OCI-LY1 (cell line): ENCODE measurements around the gene HEATR1.

ENCODE experiments used
- H2AFZ ChIP-seq: fragments of 200-600 bp; sonication (generic), shearing (Covaris generic); 2 replicates; pipeline ENCODE4 v1.6.0; 2014; ENCODE audit warnings: antibody characterized with exemption, mild to moderate bottlenecking, low read length
- H3F3A ChIP-seq: fragments of 200-600 bp; sonication (generic), shearing (Covaris generic); 2 replicates; pipeline ENCODE4 v1.6.0; 2014; ENCODE audit warnings: mild to moderate bottlenecking, antibody characterized with exemption, low read length, moderate library complexity; ENCODE audit not compliant: insufficient read depth
- H3K27ac ChIP-seq: fragments of 200-600 bp; sonication (generic); 2 replicates; pipeline ENCODE4 v1.5.1; 2014; ENCODE audit warnings: low read length, mixed run types, mild to moderate bottlenecking, low read depth; ENCODE audit not compliant: poor library complexity, severe bottlenecking
- H3K27me3 ChIP-seq: fragments of 200-600 bp; sonication (generic); 2 replicates; pipeline ENCODE4 v1.6.0; 2014; ENCODE audit warnings: antibody characterized with exemption, mild to moderate bottlenecking, low read length, moderate library complexity; ENCODE audit not compliant: insufficient read depth
- H3K36me3 ChIP-seq: fragments of 200-600 bp; sonication (generic); 2 replicates; pipeline ENCODE4 v1.6.1; 2014; ENCODE audit warnings: mild to moderate bottlenecking, antibody characterized with exemption, low read length, moderate library complexity, mixed read lengths; ENCODE audit not compliant: insufficient read depth
- H3K4me1 ChIP-seq: fragments of 200-600 bp; sonication (generic); 2 replicates; pipeline ENCODE4 v1.5.1; 2014; ENCODE audit warnings: mild to moderate bottlenecking, low read length, moderate library complexity; ENCODE audit not compliant: insufficient read depth, severe bottlenecking
- H3K4me2 ChIP-seq: fragments of 200-600 bp; sonication (generic), shearing (Covaris generic); 2 replicates; pipeline ENCODE4 v1.6.1; 2014; ENCODE audit warnings: low read length
- H3K4me3 ChIP-seq: fragments of 200-600 bp; sonication (generic); 2 replicates; pipeline ENCODE4 v1.5.1; 2014; ENCODE audit warnings: low read length, low read depth, mild to moderate bottlenecking, mixed read lengths; ENCODE audit not compliant: poor library complexity, severe bottlenecking
- H3K79me2 ChIP-seq: fragments of 200-600 bp; shearing (Covaris generic); 2 replicates; pipeline ENCODE4 v1.6.1; 2016; ENCODE audit warnings: mixed run types, low read length, mixed read lengths; ENCODE audit not compliant: insufficient read depth
- H3K9ac ChIP-seq: fragments of 200-600 bp; sonication (generic), shearing (Covaris generic); 2 replicates; pipeline ENCODE4 v1.6.1; 2014; ENCODE audit warnings: mild to moderate bottlenecking, low read length, mixed read lengths
- H3K9me2 ChIP-seq: fragments of 200-600 bp; sonication (generic), shearing (Covaris generic); 2 replicates; pipeline ENCODE4 v1.6.1; 2014; ENCODE audit warnings: low read depth, mild to moderate bottlenecking, low read length, mixed read lengths
- H3K9me3 ChIP-seq: fragments of 200-600 bp; shearing (Covaris generic); 2 replicates; pipeline ENCODE4 v1.6.1; 2014; ENCODE audit warnings: low read length, mixed read lengths
- H4K20me1 ChIP-seq: fragments of 200-600 bp; sonication (generic), shearing (Covaris generic); 2 replicates; pipeline ENCODE4 v1.6.0; 2016; ENCODE audit warnings: mild to moderate bottlenecking, low read length; ENCODE audit not compliant: insufficient read depth
- EZH2 ChIP-seq: fragments of 200-600 bp; sonication (generic), shearing (Covaris generic); IDR thresholded peaks from 2 replicates; pipeline ENCODE4 v1.8.0; 2017; ENCODE audit warnings: borderline replicate concordance, mixed run types, mild to moderate bottlenecking, antibody characterized with exemption, low read length, moderate library complexity, mixed read lengths
- TF ChIP-seq, protein P1 (sequence below): fragments of 200-600 bp; sonication (generic), shearing (Covaris generic); IDR thresholded peaks from 2 replicates; pipeline ENCODE4 v1.5.1; 2017; ENCODE audit warnings: mild to moderate bottlenecking, antibody characterized with exemption, low read length, moderate library complexity, mixed read lengths

Gene HEATR1

GRCh38 chr1:236627727-236628408 lies 23.6 kb upstream of the HEATR1 start:
- Histone ChIP-seq H3K4me3 (no peak overlapping the region), H3K9me2 (no peaks in the 10 kb centered on the region), H3K4me1 (no peaks in the 10 kb centered on the region), H3K36me3 (no peaks in the 10 kb centered on the region), H3K27ac (no peak overlapping the region), H2AFZ (no peak overlapping the region), H3F3A (no peaks in the 10 kb centered on the region), H3K27me3 (no peaks in the 10 kb centered on the region), H3K9me3 (no peaks in the 10 kb centered on the region), H3K4me2 (no peak overlapping the region), H3K79me2 (no peaks in the 10 kb centered on the region), H4K20me1 (no peaks in the 10 kb centered on the region), H3K9ac (no peak overlapping the region)
- TF ChIP-seq, protein P1, sequence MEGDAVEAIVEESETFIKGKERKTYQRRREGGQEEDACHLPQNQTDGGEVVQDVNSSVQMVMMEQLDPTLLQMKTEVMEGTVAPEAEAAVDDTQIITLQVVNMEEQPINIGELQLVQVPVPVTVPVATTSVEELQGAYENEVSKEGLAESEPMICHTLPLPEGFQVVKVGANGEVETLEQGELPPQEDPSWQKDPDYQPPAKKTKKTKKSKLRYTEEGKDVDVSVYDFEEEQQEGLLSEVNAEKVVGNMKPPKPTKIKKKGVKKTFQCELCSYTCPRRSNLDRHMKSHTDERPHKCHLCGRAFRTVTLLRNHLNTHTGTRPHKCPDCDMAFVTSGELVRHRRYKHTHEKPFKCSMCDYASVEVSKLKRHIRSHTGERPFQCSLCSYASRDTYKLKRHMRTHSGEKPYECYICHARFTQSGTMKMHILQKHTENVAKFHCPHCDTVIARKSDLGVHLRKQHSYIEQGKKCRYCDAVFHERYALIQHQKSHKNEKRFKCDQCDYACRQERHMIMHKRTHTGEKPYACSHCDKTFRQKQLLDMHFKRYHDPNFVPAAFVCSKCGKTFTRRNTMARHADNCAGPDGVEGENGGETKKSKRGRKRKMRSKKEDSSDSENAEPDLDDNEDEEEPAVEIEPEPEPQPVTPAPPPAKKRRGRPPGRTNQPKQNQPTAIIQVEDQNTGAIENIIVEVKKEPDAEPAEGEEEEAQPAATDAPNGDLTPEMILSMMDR, result no peak
- no peak for TF ChIP-seq EZH2

DNA sequence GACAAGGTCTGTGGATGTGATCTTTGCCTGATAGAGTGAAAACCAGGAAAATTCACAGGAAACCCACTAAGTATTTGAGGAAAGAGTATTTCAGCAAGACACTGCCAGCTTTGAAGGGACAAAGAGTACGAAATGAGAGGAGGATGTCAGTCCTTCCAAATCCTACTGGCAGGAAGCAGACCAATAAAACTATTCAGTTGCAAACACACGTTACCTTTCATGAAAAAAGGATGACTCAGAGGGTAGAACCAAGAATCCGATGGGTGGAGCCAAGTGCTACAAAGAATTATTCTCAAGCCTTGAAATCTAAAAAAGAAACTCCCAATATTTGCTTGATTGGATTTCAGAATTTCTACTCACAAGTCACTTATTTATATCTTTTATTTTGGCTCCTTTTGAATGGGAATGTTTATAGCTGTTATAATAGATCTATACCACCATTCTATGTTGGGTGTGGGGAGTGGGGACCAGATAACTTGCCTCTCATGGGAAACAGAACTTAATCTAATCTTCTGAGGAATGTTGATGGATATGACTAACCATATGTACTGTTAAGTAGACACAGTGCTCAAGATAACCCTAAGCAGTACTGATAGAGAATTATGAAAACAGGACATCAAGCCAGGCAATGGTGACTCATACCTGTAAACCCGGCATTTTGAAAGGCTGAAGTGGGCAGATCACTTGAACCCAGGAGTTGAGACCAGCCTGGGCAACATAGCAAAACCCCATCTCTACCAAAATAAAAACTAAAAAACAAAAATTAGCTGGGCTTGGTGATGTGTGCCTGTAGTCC lies 19.3 kb upstream of the HEATR1 start:
- no peak for TF ChIP-seq EZH2
- TF ChIP-seq, protein P1, result no peak
- no peak overlapping the region for H3K4me2 ChIP-seq
- H3K27ac ChIP-seq, result no peak overlapping the region
- H3K9ac ChIP-seq, result no peak overlapping the region
- no peaks in the 10 kb centered on the region for H3K36me3 ChIP-seq
- H2AFZ ChIP-seq, result no peak overlapping the region
- H3K4me1 ChIP-seq, result no peaks in the 10 kb centered on the region
- no peaks in the 10 kb centered on the region for H3F3A ChIP-seq
- H3K27me3 ChIP-seq, result no peaks in the 10 kb centered on the region
- no peaks in the 10 kb centered on the region for H3K79me2 ChIP-seq
- H3K4me3 ChIP-seq, result no peak overlapping the region
- H4K20me1 ChIP-seq, result no peaks in the 10 kb centered on the region
- no peaks in the 10 kb centered on the region for H3K9me3 ChIP-seq
- no peaks in the 10 kb centered on the region for H3K9me2 ChIP-seq

- H3K4me1 ChIP-seq, result no peaks in the 10 kb centered on the region
Observed at GRCh38 chr1:236622407-236622806, 18.1 kb upstream of the HEATR1 start.

More at GRCh38 chr1:236622407-236622806, 18.1 kb upstream of the HEATR1 start:
- H3F3A ChIP-seq, result no peaks in the 10 kb centered on the region
- H3K9me2 ChIP-seq, result no peaks in the 10 kb centered on the region
- no peak overlapping the region for H2AFZ ChIP-seq
- H3K27me3 ChIP-seq, result no peaks in the 10 kb centered on the region
- H3K4me2 ChIP-seq, result no peak overlapping the region
- no peaks in the 10 kb centered on the region for H4K20me1 ChIP-seq
- H3K9me3 ChIP-seq, result no peaks in the 10 kb centered on the region
- no peaks in the 10 kb centered on the region for H3K36me3 ChIP-seq
- H3K79me2 ChIP-seq, result no peaks in the 10 kb centered on the region
- no peak overlapping the region for H3K4me3 ChIP-seq
- no peak overlapping the region for H3K27ac ChIP-seq
- no peak for TF ChIP-seq EZH2
- TF ChIP-seq, protein P1, result no peak
- H3K9ac ChIP-seq, result no peak overlapping the region
